OCI-LY3 (cell line): Measurements from ENCODE around the gene BHMT2.

ENCODE experiments used
- EZH2phosphoT487 ChIP-seq: fragments of 200-600 bp; shearing (Covaris generic); IDR thresholded peaks from 2 replicates; pipeline ENCODE4 v1.6.1; 2018; ENCODE audit warnings: antibody characterized with exemption, mixed run types, low read depth
- TF ChIP-seq, protein P1 (sequence below): fragments of 200-600, 300-600 bp; sonication (generic); IDR thresholded peaks from 2 replicates; pipeline ENCODE4 v1.5.1; 2014; ENCODE audit warnings: antibody characterized with exemption, low read length, low read depth

DNA sequence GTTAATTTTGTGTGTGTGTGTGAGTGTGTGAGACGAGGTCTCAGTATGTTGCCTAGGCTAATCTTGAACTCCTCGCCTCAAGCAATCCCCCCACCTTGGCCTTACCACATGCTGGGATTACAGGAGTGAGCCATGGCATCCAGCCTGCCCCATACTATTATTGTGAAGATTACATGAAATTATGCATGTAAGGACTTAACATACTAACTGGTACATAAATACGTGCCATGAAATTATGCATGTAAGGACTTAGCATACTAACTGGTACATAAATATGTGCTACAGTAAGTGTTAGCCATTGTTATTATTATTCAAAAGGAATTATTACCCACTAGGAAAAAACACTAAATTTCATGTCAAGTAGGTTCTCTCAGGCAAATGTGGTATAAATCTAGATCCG lies 16.2 kb upstream of the BHMT2 start:
- TF ChIP-seq, protein P1, sequence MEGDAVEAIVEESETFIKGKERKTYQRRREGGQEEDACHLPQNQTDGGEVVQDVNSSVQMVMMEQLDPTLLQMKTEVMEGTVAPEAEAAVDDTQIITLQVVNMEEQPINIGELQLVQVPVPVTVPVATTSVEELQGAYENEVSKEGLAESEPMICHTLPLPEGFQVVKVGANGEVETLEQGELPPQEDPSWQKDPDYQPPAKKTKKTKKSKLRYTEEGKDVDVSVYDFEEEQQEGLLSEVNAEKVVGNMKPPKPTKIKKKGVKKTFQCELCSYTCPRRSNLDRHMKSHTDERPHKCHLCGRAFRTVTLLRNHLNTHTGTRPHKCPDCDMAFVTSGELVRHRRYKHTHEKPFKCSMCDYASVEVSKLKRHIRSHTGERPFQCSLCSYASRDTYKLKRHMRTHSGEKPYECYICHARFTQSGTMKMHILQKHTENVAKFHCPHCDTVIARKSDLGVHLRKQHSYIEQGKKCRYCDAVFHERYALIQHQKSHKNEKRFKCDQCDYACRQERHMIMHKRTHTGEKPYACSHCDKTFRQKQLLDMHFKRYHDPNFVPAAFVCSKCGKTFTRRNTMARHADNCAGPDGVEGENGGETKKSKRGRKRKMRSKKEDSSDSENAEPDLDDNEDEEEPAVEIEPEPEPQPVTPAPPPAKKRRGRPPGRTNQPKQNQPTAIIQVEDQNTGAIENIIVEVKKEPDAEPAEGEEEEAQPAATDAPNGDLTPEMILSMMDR = no peak
- no peak for TF ChIP-seq EZH2phosphoT487
